Epithelial cell of proximal tubule (primary cell): ENCODE measurements around the gene ANKRD30B. TPM values are rescaled to one million over a fixed set of nuclear protein-coding genes. Genes with fewer than 3 reads are reported as not detected.
"Not testable (repeated sequence)": the region's sequence is repeated elsewhere in the genome, so short reads cannot be mapped to it uniquely, and the experiment has no call there.

Source experiments
- DNase-seq: peaks from one replicate; pipeline ENCODE4 v3.0.0-alpha.2; 2011; ENCODE audit warnings: low read depth
- H3K4me3 ChIP-seq: 2 replicates; pipeline ENCODE4 v1.5.1; 2011; ENCODE audit warnings: low read depth, mild to moderate bottlenecking, low read length
- CTCF ChIP-seq: conservative IDR thresholded peaks from 2 replicates; pipeline ENCODE4 v1.5.1; 2012; ENCODE audit warnings: low read depth, mild to moderate bottlenecking, low read length
- total RNA-seq: library from RNA; depleted of rRNA; stranded (reverse); fragments of >200 nt; gene quantifications from 2 replicates; pipeline ENCODE4 v1.2.3, GENCODE V29; 2015

ANKRD30B gene
- total RNA-seq, result 0.14 and 0.17 TPM in 2 replicates

GRCh38 chr18:14747513-14748474 lies at the start of gene ANKRD30B:
Gene ANKRD30B (plus strand): TSS chr18:14748172. CDS start chr18:14748420, 248 bp downstream.
- H3K4me3 ChIP-seq, result no peak within 1 kb of the TSS
- no peak for DNase-seq
- no peak for TF ChIP-seq CTCF

GRCh38 chr18:14701286-14702040 lies 46.5 kb upstream of the ANKRD30B start:
- not testable (repeated sequence) for DNase-seq, H3K4me3 ChIP-seq

- not testable (repeated sequence) for DNase-seq, H3K4me3 ChIP-seq
Measured at GRCh38 chr18:14709761-14710160, 38.2 kb upstream of the ANKRD30B start.

GRCh38 chr18:14721569-14721968 lies 26.4 kb upstream of the ANKRD30B start:
- not testable (repeated sequence) for H3K4me3 ChIP-seq, DNase-seq

- not testable (repeated sequence) for DNase-seq, H3K4me3 ChIP-seq
Measured at GRCh38 chr18:14739056-14739455, 8.9 kb upstream of the ANKRD30B start.

GRCh38 chr18:14746897-14747296 lies 1.1 kb upstream of the ANKRD30B start:
- H3K4me3 ChIP-seq, result no peak overlapping the region
- no peak for DNase-seq
- no peak for TF ChIP-seq CTCF

- DNase-seq, result no peak
- TF ChIP-seq CTCF, result no peak
- no peak overlapping the region for H3K4me3 ChIP-seq
Measured at GRCh38 chr18:14748496-14748895, 524 bp downstream of the ANKRD30B start.

- DNase-seq, H3K4me3 ChIP-seq: not testable (repeated sequence)
Measured at GRCh38 chr18:14763566-14763965, 15.6 kb downstream of the ANKRD30B start.

GRCh38 chr18:14767474-14767873 lies 19.5 kb downstream of the ANKRD30B start:
- no peak for TF ChIP-seq CTCF
- H3K4me3 ChIP-seq, result no peak overlapping the region
- DNase-seq, result no peak
